HG03342 (cell line): ENCODE results near the gene KCNK2.

Source experiments
- ATAC-seq: cut with Tn5 transposase; IDR thresholded peaks from one replicate; pipeline ENCODE4 v1.9.1; 2021; ENCODE audit warnings: mild to moderate bottlenecking, moderate library complexity; ENCODE audit not compliant: unreplicated experiment

Gene KCNK2

GRCh38 chr1:215082532-215083382, at the start of gene KCNK2:
Gene KCNK2 (plus strand): TSS chr1:215082737. CDS start chr1:215083386, 649 bp downstream.
- no peak for ATAC-seq

- no peak for ATAC-seq
Measured at GRCh38 chr1:215032911-215033526, 49.5 kb upstream of the KCNK2 start.

- no peak for ATAC-seq
Measured at GRCh38 chr1:215040190-215040589, 42.3 kb upstream of the KCNK2 start.

GRCh38 chr1:215043401-215043800, 39.1 kb upstream of the KCNK2 start:
- ATAC-seq, result no peak

- no peak for ATAC-seq
Measured at GRCh38 chr1:215044151-215044550, 38.4 kb upstream of the KCNK2 start.

GRCh38 chr1:215045698-215046308, 36.7 kb upstream of the KCNK2 start:
- no peak for ATAC-seq

GRCh38 chr1:215052256-215053015, 30.1 kb upstream of the KCNK2 start:
- no peak for ATAC-seq

- ATAC-seq, result no peak
Measured at GRCh38 chr1:215054266-215054665, 28.3 kb upstream of the KCNK2 start.

GRCh38 chr1:215055281-215055935, 27.1 kb upstream of the KCNK2 start:
- no peak for ATAC-seq

GRCh38 chr1:215056584-215056983, 26.0 kb upstream of the KCNK2 start:
- no peak for ATAC-seq

- ATAC-seq, result no peak
Measured at GRCh38 chr1:215059947-215060346, 22.6 kb upstream of the KCNK2 start.

- ATAC-seq, result no peak
Measured at GRCh38 chr1:215064327-215064726, 18.2 kb upstream of the KCNK2 start.

GRCh38 chr1:215071078-215071477, 11.5 kb upstream of the KCNK2 start:
- ATAC-seq, result no peak

- peak; percentile 73 for ATAC-seq
Measured at GRCh38 chr1:215076322-215076721, 6.2 kb upstream of the KCNK2 start.

GRCh38 chr1:215079456-215079855, 3.1 kb upstream of the KCNK2 start:
- ATAC-seq, result no peak

- ATAC-seq, result no peak
Measured at GRCh38 chr1:215081661-215082531, 641 bp upstream of the KCNK2 start.

- no peak for ATAC-seq
Measured at GRCh38 chr1:215083383-215083961, 935 bp downstream of the KCNK2 start.

- no peak for ATAC-seq
Measured at GRCh38 chr1:215084621-215085020, 2.1 kb downstream of the KCNK2 start.

- ATAC-seq, result no peak
Measured at GRCh38 chr1:215087603-215088002, 5.1 kb downstream of the KCNK2 start.
